Measurements from ENCODE around the gene TFPI.
A peak's percentile ranks its signal among the peaks of the same experiment; 100 is the strongest.

The TFPI gene

DNA sequence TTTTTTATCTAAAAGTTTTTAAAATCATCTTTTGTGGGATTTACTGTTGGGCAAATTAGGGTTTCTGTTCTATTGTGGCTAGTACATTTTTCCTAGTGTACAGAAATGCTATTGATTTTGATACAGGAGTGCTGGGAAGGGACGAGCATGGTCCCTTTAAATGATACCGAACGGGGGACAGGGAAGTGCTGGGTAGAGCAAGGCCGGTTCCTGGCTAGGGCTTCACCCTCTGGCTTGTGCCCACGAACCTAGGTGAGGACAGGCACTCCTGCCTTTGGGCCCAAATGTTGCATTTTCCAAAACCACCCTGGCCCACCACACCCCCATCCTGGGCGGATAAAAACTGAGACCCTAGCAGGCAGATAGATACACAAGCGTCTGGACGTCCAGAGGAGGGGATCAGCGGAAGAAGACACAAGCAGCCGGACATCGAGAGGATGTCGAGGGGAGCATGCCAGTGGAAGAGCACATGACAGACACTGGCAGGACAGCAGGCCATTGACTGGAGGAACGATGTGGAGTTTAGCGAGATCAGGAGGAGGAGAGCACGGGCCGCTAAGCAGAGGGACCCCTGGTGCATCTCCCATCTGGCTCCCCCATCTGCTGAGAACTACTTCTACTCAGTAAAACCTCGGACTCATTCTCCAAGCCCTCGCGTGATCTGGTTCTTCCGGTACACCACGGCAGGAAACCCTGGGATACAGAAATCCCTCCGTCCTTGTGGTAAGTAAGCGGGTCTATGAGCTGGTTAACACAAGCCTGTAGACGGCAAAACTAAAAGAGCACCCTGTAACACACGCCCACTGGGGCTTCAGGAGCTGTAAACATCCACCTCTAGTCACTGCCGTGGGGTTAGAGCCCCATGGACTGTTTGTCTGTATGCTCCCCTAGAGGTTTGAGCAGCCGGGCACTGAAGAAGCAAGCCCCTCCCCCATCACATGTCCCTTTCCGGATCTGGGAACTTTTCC lies 92.7 kb downstream of the TFPI start:
- Histone ChIP-seq H3K4me3 (ENCODE audit: control insufficient read depth in 1 of 7, extremely low read depth in 1 of 7, insufficient read depth in 4 of 7, low read depth in 2 of 7, low read length in 6 of 7) (no peak overlapping the region), H3K36me3 (ENCODE audit: control insufficient read depth in 4 of 4, insufficient read depth in 4 of 4, low read length in 3 of 4) (peaks cover 0 to 3% (median 1%) of the 10 kb centered on the region in 4 experiments), H3K9me3 (ENCODE audit: control extremely low read depth in 1 of 5, control insufficient read depth in 4 of 5, insufficient read depth in 2 of 5, low read depth in 1 of 5, low read length in 4 of 5) (peaks cover 0 to 4% (median 0%) of the 10 kb centered on the region in 5 experiments), H3K27me3 (replicated peaks in 2 of 5; ENCODE audit: control insufficient read depth in 4 of 5, insufficient read depth in 5 of 5, low read length in 4 of 5) (no peaks in the 10 kb centered on the region), H3K4me1 (ENCODE audit: control extremely low read depth in 1 of 4, control insufficient read depth in 4 of 4, insufficient read depth in 4 of 4, low read length in 3 of 4) (peaks cover 3 to 15% (median 9%) of the 10 kb centered on the region in 4 experiments), H3K27ac (ENCODE audit: insufficient read depth in 1 of 2, low read depth in 1 of 2, low read length in 2 of 2, poor library complexity in 1 of 2, severe bottlenecking in 2 of 2) (no peak overlapping the region)
- WGBS (ENCODE audit: insufficient coverage) = 96% methylated on average over 23 of the region's 28 CpGs
- ChIA-PET POLR2A (no interaction called here), CTCF (interaction anchor here (0.8 kb wide), 1 partner anchor 18 kb away, joined by 3 read pairs; no protein-coding TSS in a partner anchor)
- DNase-seq = peak in 1 of 3 donors; percentile 35

DNA sequence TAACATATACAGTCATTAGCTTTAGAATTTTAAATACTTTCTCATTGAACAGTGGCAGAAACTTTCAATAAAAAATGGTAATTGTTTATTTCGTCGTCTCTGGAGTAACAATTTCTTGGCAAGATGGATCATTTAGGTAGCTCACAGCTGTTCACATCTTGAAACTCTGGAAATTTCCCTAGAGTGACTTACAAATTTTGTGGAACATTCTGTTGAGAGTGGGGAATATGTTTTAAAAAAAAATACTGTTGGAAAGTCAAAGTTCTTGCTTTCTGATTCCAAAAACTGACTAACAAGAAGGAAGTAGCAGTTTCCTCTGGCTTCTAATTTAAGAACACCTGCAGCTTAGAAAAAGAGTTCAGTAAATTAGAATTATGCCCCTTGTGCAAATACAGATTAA lies 95.0 kb downstream of the TFPI start:
- peak overlapping the region in 4 of 7 experiments; percentile 9 to 35 (median 20) for H3K4me3 ChIP-seq (ENCODE audit: control insufficient read depth in 1 of 7, extremely low read depth in 1 of 7, insufficient read depth in 4 of 7, low read depth in 2 of 7, low read length in 6 of 7)
- whole genome bisulfite sequencing (ENCODE audit: insufficient coverage) = 42% methylated on average over 2 of the region's 2 CpGs
- peaks cover 0 to 4% (median 0%) of the 10 kb centered on the region in 5 experiments for H3K9me3 ChIP-seq (ENCODE audit: control extremely low read depth in 1 of 5, control insufficient read depth in 4 of 5, insufficient read depth in 2 of 5, low read depth in 1 of 5, low read length in 4 of 5)
- ChIA-PET CTCF (interaction anchor here (1.0 kb wide), 1 partner anchor 556 kb away, joined by 3 read pairs; no protein-coding TSS in a partner anchor), POLR2A (no interaction called here)
- no peaks in the 10 kb centered on the region for H3K27me3 ChIP-seq (replicated peaks in 2 of 5; ENCODE audit: control insufficient read depth in 4 of 5, insufficient read depth in 5 of 5, low read length in 4 of 5)
- no peaks in the 10 kb centered on the region for H3K36me3 ChIP-seq (ENCODE audit: control insufficient read depth in 4 of 4, insufficient read depth in 4 of 4, low read length in 3 of 4)
- DNase-seq = peak in 1 of 3 donors; percentile 27
- no peak overlapping the region for H3K27ac ChIP-seq (ENCODE audit: insufficient read depth in 1 of 2, low read depth in 1 of 2, low read length in 2 of 2, poor library complexity in 1 of 2, severe bottlenecking in 2 of 2)
- H3K4me1 ChIP-seq (ENCODE audit: control extremely low read depth in 1 of 4, control insufficient read depth in 4 of 4, insufficient read depth in 4 of 4, low read length in 3 of 4) = peaks cover 3 to 15% (median 9%) of the 10 kb centered on the region in 4 experiments

DNA sequence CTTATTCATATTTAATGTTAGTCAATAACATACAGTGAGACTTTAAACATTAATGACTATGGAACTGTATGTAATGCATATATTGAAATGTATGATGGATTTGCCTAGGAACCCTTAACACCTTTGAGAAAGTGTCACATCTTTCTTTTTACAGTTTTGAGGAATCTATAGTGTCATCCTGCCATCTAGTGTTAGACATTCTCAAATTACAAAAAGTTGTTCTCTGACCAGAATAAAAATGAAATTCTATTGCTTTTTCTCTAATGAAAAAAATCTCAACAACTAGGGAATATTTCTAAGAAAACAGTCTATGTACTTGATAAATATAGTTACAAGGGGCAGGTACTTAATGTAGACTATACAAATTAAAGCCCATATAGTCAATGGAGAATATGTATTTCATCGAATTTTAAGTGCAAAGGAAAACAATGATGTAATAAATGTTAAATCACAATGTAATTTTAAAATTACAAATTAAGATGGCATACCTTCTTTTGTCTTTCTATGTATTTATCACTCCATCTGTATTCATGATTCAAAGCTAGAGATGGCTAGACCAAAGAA lies 101.1 kb downstream of the TFPI start:
- peak; percentile 49 to 68 (median 55) for DNase-seq
- Histone ChIP-seq H3K36me3 (ENCODE audit: control insufficient read depth in 4 of 4, insufficient read depth in 4 of 4, low read length in 3 of 4) (no peaks in the 10 kb centered on the region), H3K4me1 (ENCODE audit: control extremely low read depth in 1 of 4, control insufficient read depth in 4 of 4, insufficient read depth in 4 of 4, low read length in 3 of 4) (peaks cover 3 to 5% (median 4%) of the 10 kb centered on the region in 4 experiments), H3K27ac (ENCODE audit: insufficient read depth in 1 of 2, low read depth in 1 of 2, low read length in 2 of 2, poor library complexity in 1 of 2, severe bottlenecking in 2 of 2) (no peak overlapping the region), H3K27me3 (replicated peaks in 2 of 5; ENCODE audit: control insufficient read depth in 4 of 5, insufficient read depth in 5 of 5, low read length in 4 of 5) (no peaks in the 10 kb centered on the region), H3K9me3 (ENCODE audit: control extremely low read depth in 1 of 5, control insufficient read depth in 4 of 5, insufficient read depth in 2 of 5, low read depth in 1 of 5, low read length in 4 of 5) (no peaks in the 10 kb centered on the region), H3K4me3 (ENCODE audit: control insufficient read depth in 1 of 7, extremely low read depth in 1 of 7, insufficient read depth in 4 of 7, low read depth in 2 of 7, low read length in 6 of 7) (no peak overlapping the region)
- ChIA-PET CTCF (interaction anchor here (0.7 to 3.1 kb wide), 11 partner anchors 15 to 592 kb away, joined by 3 to 18 read pairs (median 5); no protein-coding TSS in a partner anchor), POLR2A (interaction anchor here (0.7 kb wide), 1 partner anchor 551 kb away, joined by 3 read pairs; no protein-coding TSS in a partner anchor)
- no CpG with 5 or more reads among the region's 1 CpG for WGBS (ENCODE audit: insufficient coverage)

DNA sequence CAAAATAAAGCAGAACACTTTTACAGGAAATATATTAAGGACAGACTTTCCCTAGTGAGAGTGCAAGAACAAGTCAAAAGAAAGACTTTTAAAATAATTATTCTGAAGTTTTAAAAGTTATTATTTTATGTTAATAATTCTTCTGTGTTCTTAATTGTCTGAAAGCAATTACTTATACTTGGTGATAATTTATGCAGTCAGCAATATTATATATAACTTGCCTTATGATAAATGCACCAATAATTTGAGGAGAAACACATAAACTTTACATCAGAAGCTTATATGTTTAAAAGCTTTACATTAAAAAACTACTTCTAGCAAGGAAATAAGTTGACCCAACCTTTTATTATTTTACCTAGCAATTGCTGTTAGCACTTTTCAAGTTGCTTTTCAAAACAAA lies 102.7 kb downstream of the TFPI start:
- Histone ChIP-seq H3K36me3 (ENCODE audit: control insufficient read depth in 4 of 4, insufficient read depth in 4 of 4, low read length in 3 of 4) (no peaks in the 10 kb centered on the region), H3K9me3 (ENCODE audit: control extremely low read depth in 1 of 5, control insufficient read depth in 4 of 5, insufficient read depth in 2 of 5, low read depth in 1 of 5, low read length in 4 of 5) (no peaks in the 10 kb centered on the region), H3K4me1 (ENCODE audit: control extremely low read depth in 1 of 4, control insufficient read depth in 4 of 4, insufficient read depth in 4 of 4, low read length in 3 of 4) (peaks cover 4 to 9% (median 6%) of the 10 kb centered on the region in 4 experiments), H3K27me3 (replicated peaks in 2 of 5; ENCODE audit: control insufficient read depth in 4 of 5, insufficient read depth in 5 of 5, low read length in 4 of 5) (no peaks in the 10 kb centered on the region), H3K27ac (ENCODE audit: insufficient read depth in 1 of 2, low read depth in 1 of 2, low read length in 2 of 2, poor library complexity in 1 of 2, severe bottlenecking in 2 of 2) (no peak overlapping the region), H3K4me3 (ENCODE audit: control insufficient read depth in 1 of 7, extremely low read depth in 1 of 7, insufficient read depth in 4 of 7, low read depth in 2 of 7, low read length in 6 of 7) (no peak overlapping the region)
- no peak for DNase-seq
- POLR2A ChIA-PET = no interaction called here
- CTCF ChIA-PET = interaction anchor here (1.2 to 3.1 kb wide), 7 partner anchors 17 to 588 kb away, joined by 3 to 18 read pairs (median 5); no protein-coding TSS in a partner anchor

DNA sequence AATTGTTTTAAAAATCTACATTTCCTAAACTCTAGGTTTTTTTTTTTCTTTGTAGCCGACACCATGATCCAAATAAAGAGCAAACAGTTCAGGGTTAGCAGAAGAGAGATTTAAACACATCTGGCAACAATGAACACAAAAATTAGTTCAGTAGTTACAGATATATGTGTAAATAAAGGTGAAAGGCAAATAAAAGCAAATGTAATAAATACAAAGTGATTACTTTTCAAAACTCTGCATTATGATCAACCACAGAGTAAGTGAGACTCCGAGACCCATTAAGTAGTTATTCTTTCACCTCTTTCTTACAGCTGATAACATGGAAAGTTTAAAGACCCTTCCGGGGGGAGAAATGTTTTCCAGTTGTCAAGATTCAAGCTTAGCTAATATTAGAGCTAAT lies 106.9 kb downstream of the TFPI start:
- no peaks in the 10 kb centered on the region for H3K36me3 ChIP-seq (ENCODE audit: control insufficient read depth in 4 of 4, insufficient read depth in 4 of 4, low read length in 3 of 4)
- no peaks in the 10 kb centered on the region for H3K9me3 ChIP-seq (ENCODE audit: control extremely low read depth in 1 of 5, control insufficient read depth in 4 of 5, insufficient read depth in 2 of 5, low read depth in 1 of 5, low read length in 4 of 5)
- peak overlapping the region; percentile 68 to 86 for H3K27ac ChIP-seq (ENCODE audit: insufficient read depth in 1 of 2, low read depth in 1 of 2, low read length in 2 of 2, poor library complexity in 1 of 2, severe bottlenecking in 2 of 2)
- CTCF ChIA-PET = interaction anchor here (1.1 to 2.0 kb wide), 9 partner anchors 29 to 584 kb away, joined by 4 to 11 read pairs (median 5); no protein-coding TSS in a partner anchor
- POLR2A ChIA-PET = interaction anchor here (0.7 to 1.6 kb wide), 3 partner anchors 9 to 102 kb away, joined by 3 to 9 read pairs (median 4); no protein-coding TSS in a partner anchor
- peak overlapping the region in 6 of 7 experiments; percentile 67 to 95 (median 78) for H3K4me3 ChIP-seq (ENCODE audit: control insufficient read depth in 1 of 7, extremely low read depth in 1 of 7, insufficient read depth in 4 of 7, low read depth in 2 of 7, low read length in 6 of 7)
- no peak for DNase-seq
- WGBS (ENCODE audit: insufficient coverage) = no CpG with 5 or more reads among the region's 3 CpGs
- H3K4me1 ChIP-seq (ENCODE audit: control extremely low read depth in 1 of 4, control insufficient read depth in 4 of 4, insufficient read depth in 4 of 4, low read length in 3 of 4) = peaks cover 4 to 24% (median 11%) of the 10 kb centered on the region in 4 experiments
- H3K27me3 ChIP-seq (replicated peaks in 2 of 5; ENCODE audit: control insufficient read depth in 4 of 5, insufficient read depth in 5 of 5, low read length in 4 of 5) = no peaks in the 10 kb centered on the region

DNA sequence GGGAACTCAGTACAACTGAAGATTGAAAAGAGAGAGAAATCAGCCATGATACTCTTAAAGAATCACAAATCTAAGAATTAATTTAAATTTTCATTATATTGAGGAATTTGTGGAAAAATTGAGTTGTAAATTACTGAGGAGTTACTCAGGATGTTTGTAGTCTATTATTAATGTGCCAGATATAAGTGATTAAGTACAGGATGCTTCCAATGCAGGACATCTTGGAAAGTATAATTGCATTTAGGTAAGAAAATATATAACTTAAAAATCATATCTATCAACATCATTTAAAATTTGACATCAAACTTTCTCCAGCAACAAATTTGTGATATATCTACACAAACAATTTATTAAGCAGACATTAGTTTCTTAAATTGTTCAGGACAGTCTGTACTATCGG lies 107.5 kb downstream of the TFPI start:
- peaks cover 4 to 24% (median 11%) of the 10 kb centered on the region in 4 experiments for H3K4me1 ChIP-seq (ENCODE audit: control extremely low read depth in 1 of 4, control insufficient read depth in 4 of 4, insufficient read depth in 4 of 4, low read length in 3 of 4)
- H3K9me3 ChIP-seq (ENCODE audit: control extremely low read depth in 1 of 5, control insufficient read depth in 4 of 5, insufficient read depth in 2 of 5, low read depth in 1 of 5, low read length in 4 of 5) = no peaks in the 10 kb centered on the region
- DNase-seq = no peak
- peaks cover 0 to 1% (median 0%) of the 10 kb centered on the region in 4 experiments for H3K36me3 ChIP-seq (ENCODE audit: control insufficient read depth in 4 of 4, insufficient read depth in 4 of 4, low read length in 3 of 4)
- no CpG with 5 or more reads among the region's 1 CpG for WGBS (ENCODE audit: insufficient coverage)
- H3K4me3 ChIP-seq (ENCODE audit: control insufficient read depth in 1 of 7, extremely low read depth in 1 of 7, insufficient read depth in 4 of 7, low read depth in 2 of 7, low read length in 6 of 7) = peak overlapping the region in 6 of 7 experiments; percentile 67 to 95 (median 78)
- no peaks in the 10 kb centered on the region for H3K27me3 ChIP-seq (replicated peaks in 2 of 5; ENCODE audit: control insufficient read depth in 4 of 5, insufficient read depth in 5 of 5, low read length in 4 of 5)
- ChIA-PET POLR2A (interaction anchor here (0.7 kb wide), 1 partner anchor 103 kb away, joined by 9 read pairs; no protein-coding TSS in a partner anchor), CTCF (no interaction called here)
- peak overlapping the region; percentile 68 to 86 for H3K27ac ChIP-seq (ENCODE audit: insufficient read depth in 1 of 2, low read depth in 1 of 2, low read length in 2 of 2, poor library complexity in 1 of 2, severe bottlenecking in 2 of 2)
